Measurements from ENCODE around the gene OR10G3. TPM values are rescaled to one million over a fixed set of nuclear protein-coding genes. Genes with fewer than 3 reads are reported as not detected.
"Not testable (repeated sequence)": the region's sequence is repeated elsewhere in the genome, so short reads cannot be mapped to it uniquely, and the experiment has no call there.

OR10G3 gene
- not detected for total RNA-seq

- DNase-seq (ENCODE audit: low spot score), result no peak
Observed at GRCh38 chr14:21579976-21580375, at the start of gene OR10G3. Gene OR10G3 (minus strand): TSS chr14:21580076. CDS start chr14:21570744, 9,332 bp downstream.

- DNase-seq (ENCODE audit: low spot score), result no peak
Observed at GRCh38 chr14:21626491-21627230, 46.8 kb upstream of the OR10G3 start.

GRCh38 chr14:21617614-21618013 lies 37.7 kb upstream of the OR10G3 start:
- DNase-seq (ENCODE audit: low spot score), result no peak

DNA sequence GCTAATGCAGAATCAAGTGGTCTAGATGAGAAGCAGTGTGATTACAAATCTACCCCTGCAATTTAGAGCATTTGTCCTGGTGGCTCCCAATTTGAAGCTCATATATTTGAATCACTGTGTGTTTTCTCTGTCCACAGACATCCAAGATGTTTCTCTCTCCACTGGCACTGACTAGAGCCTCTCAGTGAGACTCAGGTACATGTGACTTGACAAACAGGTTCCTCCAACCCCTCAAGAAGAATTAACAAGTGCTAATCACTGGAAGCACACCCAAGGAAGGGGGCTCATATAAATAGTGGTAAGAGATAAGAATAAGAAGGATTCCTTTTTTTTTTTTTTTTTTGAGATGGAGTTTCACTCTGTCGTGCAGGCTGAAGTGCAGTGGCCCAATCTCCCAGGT lies 34.4 kb upstream of the OR10G3 start:
- DNase-seq (ENCODE audit: low spot score), result no peak

GRCh38 chr14:21612324-21612723 lies 32.4 kb upstream of the OR10G3 start:
- DNase-seq (ENCODE audit: low spot score), result no peak

GRCh38 chr14:21602181-21602580 lies 22.3 kb upstream of the OR10G3 start:
- DNase-seq (ENCODE audit: low spot score), result not testable (repeated sequence)

DNA sequence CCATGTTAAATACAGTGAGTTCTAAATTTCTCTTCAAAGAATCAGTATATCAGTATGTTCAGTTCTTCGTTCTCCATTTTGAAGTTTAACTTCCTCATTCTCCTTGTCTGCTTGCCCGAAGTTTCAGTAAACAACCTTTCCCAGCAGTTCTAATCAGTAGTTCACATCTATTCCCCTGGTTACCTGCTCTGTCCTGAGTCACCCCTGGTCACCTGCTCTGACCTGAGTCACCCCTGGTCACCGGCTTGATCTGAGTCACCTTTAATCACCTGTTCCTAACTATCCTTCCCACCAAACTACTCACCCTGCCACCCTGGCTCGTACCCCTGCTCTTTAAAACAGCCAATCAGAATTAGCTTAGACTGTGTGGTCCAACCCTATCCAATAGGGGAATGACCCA lies 9.4 kb upstream of the OR10G3 start:
- DNase-seq (ENCODE audit: low spot score), result no peak

DNA sequence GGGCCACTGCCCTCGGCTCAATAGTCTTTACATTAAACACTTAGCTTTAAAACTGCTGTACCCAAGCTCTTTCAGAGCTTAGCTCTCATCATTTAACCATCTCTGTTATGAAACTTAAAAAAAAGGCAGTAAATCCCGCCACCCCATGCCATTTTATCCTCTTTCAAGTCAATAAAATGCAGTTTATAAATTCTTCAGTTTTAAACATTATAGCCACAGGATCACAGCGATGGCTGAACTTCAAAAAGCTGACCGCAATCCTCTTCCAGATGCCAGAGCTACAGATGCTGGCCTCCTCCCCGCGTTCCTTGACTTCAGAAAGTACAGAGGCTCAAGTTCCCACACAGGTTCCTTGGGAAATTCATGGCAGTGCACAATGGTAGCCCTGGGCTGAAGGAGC lies 4.2 kb downstream of the OR10G3 start:
- no peak for DNase-seq (ENCODE audit: low spot score)

DNA sequence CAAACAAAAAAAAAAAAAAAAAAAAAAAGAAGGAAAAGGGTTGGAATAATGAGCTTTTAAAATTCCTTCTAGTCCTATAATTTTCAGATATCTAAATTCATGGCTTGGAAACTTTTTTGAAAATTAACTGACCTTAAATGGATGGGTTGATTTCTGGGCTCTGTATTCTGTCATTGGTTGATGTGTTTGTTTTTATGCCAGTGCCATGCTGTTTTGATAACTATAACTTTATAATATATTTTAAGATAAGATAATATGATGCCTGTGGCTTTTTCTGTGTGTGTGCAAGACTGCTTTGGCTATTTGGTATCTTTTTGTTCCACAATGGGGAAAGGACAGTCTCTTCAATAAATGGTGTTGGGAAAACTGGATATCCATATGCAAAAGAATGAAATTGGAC lies 7.3 kb downstream of the OR10G3 start:
- DNase-seq (ENCODE audit: low spot score), result no peak

GRCh38 chr14:21558703-21559170 lies 21.1 kb downstream of the OR10G3 start:
- no peak for DNase-seq (ENCODE audit: low spot score)

GRCh38 chr14:21557084-21557901 lies 22.6 kb downstream of the OR10G3 start:
- DNase-seq (ENCODE audit: low spot score), result peak; percentile 86

DNA sequence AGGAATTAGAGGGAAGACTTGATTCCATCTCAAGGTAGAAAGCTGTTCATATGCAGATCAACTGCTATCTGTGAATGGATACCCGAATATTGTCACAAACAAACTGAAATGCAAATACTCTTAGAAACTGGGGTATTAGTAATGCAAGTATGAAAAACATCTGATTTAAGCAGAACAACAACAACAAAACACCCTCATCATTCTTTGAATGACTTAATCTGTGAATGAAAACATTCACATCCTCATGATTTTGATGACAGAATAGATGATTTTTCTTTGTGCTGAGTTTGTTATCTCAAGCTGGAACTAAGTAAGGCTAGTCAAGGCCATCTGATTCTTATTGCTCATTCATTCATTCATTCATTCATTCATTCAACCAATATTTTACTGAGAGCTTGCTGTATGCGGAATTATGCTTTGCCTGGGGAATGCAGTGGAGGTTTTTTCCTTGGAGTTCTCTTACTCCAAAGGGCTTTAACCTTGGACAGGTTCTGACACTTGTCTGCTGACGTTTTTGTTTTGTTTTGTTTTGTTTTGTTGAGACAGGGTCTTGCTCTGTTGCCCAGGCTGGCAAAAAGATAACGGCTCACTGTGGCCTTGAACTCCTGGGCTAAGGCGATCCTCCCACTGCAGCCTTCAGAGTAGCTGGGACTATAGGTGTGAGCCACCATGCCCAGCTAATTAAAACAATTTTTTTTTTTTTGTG lies 23.3 kb downstream of the OR10G3 start:
- DNase-seq (ENCODE audit: low spot score), result no peak

GRCh38 chr14:21553266-21553665 lies 26.6 kb downstream of the OR10G3 start:
- no peak for DNase-seq (ENCODE audit: low spot score)

- not testable (repeated sequence) for DNase-seq (ENCODE audit: low spot score)
Observed at GRCh38 chr14:21544588-21544987, 35.3 kb downstream of the OR10G3 start.

DNA sequence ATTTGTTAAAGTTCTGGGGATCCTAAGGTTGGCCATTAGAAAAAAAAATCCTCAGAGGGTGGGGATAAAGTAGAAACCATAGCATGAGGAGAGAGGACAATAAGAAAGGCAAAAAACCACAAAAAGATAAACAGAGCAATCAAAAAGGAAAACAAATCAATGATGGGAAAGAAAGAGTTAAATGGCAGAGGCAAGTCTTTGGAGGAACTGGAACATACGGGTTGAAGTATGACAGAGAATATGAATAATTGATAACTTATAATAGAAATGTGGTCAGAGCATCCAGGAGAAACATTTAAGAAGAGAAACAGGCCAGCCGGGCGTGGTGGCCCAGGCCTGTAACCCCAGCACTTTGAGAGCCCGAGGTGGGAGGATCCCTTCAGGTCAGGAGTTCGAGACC lies 35.9 kb downstream of the OR10G3 start:
- DNase-seq (ENCODE audit: low spot score), result no peak

DNA sequence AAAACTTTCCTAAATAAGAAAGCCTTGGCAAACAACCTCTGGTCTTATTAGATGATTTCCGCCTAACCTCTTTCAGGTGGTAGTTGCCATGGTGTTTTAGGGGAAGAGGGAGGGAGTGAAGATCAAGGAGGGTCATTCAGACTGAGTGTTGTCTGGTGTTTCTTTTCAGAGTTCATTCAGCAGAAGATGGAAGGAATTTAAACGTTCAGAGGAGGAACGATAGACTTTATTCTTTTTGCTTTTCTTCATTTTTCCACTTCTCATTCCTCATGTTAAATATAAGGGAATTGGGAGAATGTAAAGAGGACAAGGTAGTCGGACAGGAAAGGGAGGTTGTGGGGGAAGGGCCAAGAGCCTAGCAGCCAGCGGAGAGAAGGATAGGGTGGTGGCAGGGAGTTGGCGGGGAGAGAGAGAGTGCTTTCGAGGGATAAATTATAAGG lies 36.3 kb downstream of the OR10G3 start:
- DNase-seq (ENCODE audit: low spot score), result no peak

GRCh38 chr14:21541413-21542074 lies 38.3 kb downstream of the OR10G3 start:
- DNase-seq (ENCODE audit: low spot score), result no peak

- DNase-seq (ENCODE audit: low spot score), result no peak
Observed at GRCh38 chr14:21539189-21539940, 40.5 kb downstream of the OR10G3 start.

GRCh38 chr14:21537090-21537424 lies 42.8 kb downstream of the OR10G3 start:
- no peak for DNase-seq (ENCODE audit: low spot score)

DNA sequence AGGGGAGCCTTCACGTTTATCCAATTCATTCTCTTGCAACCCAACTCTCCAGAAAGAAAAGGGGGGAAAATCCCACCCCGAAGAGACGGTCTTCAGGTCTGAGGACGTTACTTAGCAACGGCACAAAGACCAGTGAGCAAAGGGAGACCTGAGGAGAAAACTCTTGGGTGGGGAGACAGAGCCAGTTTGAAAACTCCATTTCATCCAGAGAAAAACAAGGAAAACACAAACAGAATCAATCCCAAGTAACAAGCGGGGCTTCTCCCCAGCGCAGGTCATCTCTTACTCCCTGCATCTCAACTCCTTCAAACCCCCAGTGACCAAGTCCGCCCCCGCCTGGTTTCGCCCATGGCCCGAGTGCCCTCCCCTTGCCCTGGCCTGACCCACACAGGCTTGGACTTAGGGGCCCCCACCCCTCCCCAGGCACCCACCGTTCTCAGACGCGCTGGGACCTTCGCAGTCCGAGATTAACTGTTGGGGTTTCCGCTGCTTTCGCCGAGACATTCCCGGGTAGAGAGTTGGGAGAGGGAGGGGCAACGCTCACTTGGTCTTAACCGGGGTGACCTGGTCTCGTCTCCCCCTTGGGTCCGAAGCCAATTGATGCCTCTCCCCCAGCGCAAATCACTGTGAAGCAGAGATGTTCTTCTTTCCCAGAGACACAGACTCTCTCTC lies 43.3 kb downstream of the OR10G3 start:
- no peak for DNase-seq (ENCODE audit: low spot score)

Measured in mucosa of gallbladder (tissue), 1 donor.